GM12878 (cell line): ENCODE data around the gene ERBB3. TPM values are rescaled to one million over a fixed set of nuclear protein-coding genes. Genes with fewer than 3 reads are reported as not detected.

Source experiments
- BACH1 ChIP-seq: fragments of 450-650 bp; IDR thresholded peaks from 2 replicates; pipeline ENCODE4 v1.6.1; 2017; ENCODE audit warnings: mild to moderate bottlenecking, borderline replicate concordance
- CHD2 ChIP-seq: IDR thresholded peaks from 2 replicates; pipeline ENCODE4 v1.6.1; 2011; ENCODE audit warnings: low read depth, low read length, improper control_type of control experiment, borderline replicate concordance
- CUX1 ChIP-seq: IDR thresholded peaks from 2 replicates; pipeline ENCODE4 v1.6.1; 2012; ENCODE audit warnings: improper control_type of control experiment, low read depth, low read length; ENCODE audit not compliant: insufficient replicate concordance
- IKZF1 ChIP-seq: fragments of 450-650 bp; conservative IDR thresholded peaks from 2 replicates; pipeline ENCODE4 v1.6.1; 2017; ENCODE audit warnings: antibody characterized with exemption, mild to moderate bottlenecking
- POLR2AphosphoS2 ChIP-seq: IDR thresholded peaks from 2 replicates; pipeline ENCODE4 v1.6.1; 2011; ENCODE audit warnings: low read depth, mild to moderate bottlenecking, low read length, improper control_type of control experiment, moderate library complexity
- SREBF1 ChIP-seq: IDR thresholded peaks from 2 replicates; pipeline ENCODE4 v1.6.1; 2012; ENCODE audit warnings: mild to moderate bottlenecking, low read length
- ZBED1 ChIP-seq: IDR thresholded peaks from 2 replicates; pipeline ENCODE4 v1.6.1; 2016; ENCODE audit warnings: borderline replicate concordance
- polyA plus RNA-seq, 11 experiments: library from polyadenylated mRNA; depleted of rRNA in 4 of 11; unstranded in 6 of 11; stranded (reverse) in 5 of 11; fragments of >200 nt; fragmentation: Nextera tagmentation in 4 of 11; fragmentation: Illumina TruSeq in 1 of 11; extraction: Ambion mirVana in 4 of 11; extraction: Trizol in 1 of 11; gene quantifications; 1 replicate in 1 of 11; 2 replicates in 10 of 11; pipeline versions ENCODE4 v1.2.1 to v1.2.3, GENCODE V29; 2011 to 2016; ENCODE audit warnings: inconsistent platforms in 2 of 11, missing spikeins in 2 of 11, low read depth in 1 of 11
- total RNA-seq, 4 experiments: library from RNA; depleted of rRNA in 3 of 4; stranded (reverse); fragments of >200 nt in 3 of 4; fragmentation: Illumina TruSeq in 1 of 4; extraction: Trizol in 1 of 4; gene quantifications; 2 replicates each; pipeline versions ENCODE4 v1.2.1 to v1.2.3, GENCODE V29; 2013 to 2021

ERBB3 gene
- total and polyA plus RNA-seq, 10 of the 15 experiments (the other 5 are each of a cell fraction or from before 2014, with no cell fraction given), result 0.03 to 0.72 (median 0.04) TPM; not detected in 5

GRCh38 chr12:56127888-56128669 is 48.1 kb downstream of the ERBB3 start, which contains the start of gene ESYT1 (continued):
- no peak for TF ChIP-seq CUX1
- no peak; the same call in 1 of the 2 replicates for TF ChIP-seq BACH1
- peak; percentile 78 for TF ChIP-seq CHD2
- TF ChIP-seq SREBF1, result 0 out of 2 replicates have a peak, but pooled peaks have one; percentile 42
- no peak for TF ChIP-seq ZBED1
- peak; percentile 34 for TF ChIP-seq IKZF1
- peak; percentile 48; the same call in 1 of the 2 replicates for TF ChIP-seq POLR2AphosphoS2
